C4-2B (cell line): ENCODE data around the gene DIPK1A.

Experiments used
- H3K27ac ChIP-seq: fragments of 450-650 bp; 2 replicates; pipeline ENCODE4 v1.5.1; 2017
- CTCF ChIP-seq: fragments of 450-650 bp; conservative IDR thresholded peaks from 2 replicates; pipeline ENCODE4 v1.5.1; 2017; ENCODE audit warnings: mild to moderate bottlenecking
- ZFX ChIP-seq: fragments of 450-650 bp; IDR thresholded peaks from 2 replicates; pipeline ENCODE4 v1.6.1; 2017

DIPK1A gene

GRCh38 chr1:92992054-92992453, 30.8 kb upstream of the DIPK1A start:
- no peak overlapping the region for H3K27ac ChIP-seq
- TF ChIP-seq ZFX (no peak), CTCF (no peak)

GRCh38 chr1:92990828-92991227, 29.6 kb upstream of the DIPK1A start:
- H3K27ac ChIP-seq: no peak overlapping the region

GRCh38 chr1:92989936-92990583, 28.8 kb upstream of the DIPK1A start:
- TF ChIP-seq CTCF (no peak), ZFX (no peak)
- no peak overlapping the region for H3K27ac ChIP-seq

More at GRCh38 chr1:92990828-92991227, 29.6 kb upstream of the DIPK1A start:
- TF ChIP-seq CTCF (no peak), ZFX (no peak)

GRCh38 chr1:92989253-92989652, 28.0 kb upstream of the DIPK1A start:
- H3K27ac ChIP-seq: no peak overlapping the region
- TF ChIP-seq ZFX (no peak), CTCF (no peak)

- no peak overlapping the region for H3K27ac ChIP-seq
- TF ChIP-seq ZFX: no peak
- no peak for TF ChIP-seq CTCF
Observed at GRCh38 chr1:92987462-92987861, 26.2 kb upstream of the DIPK1A start.

- TF ChIP-seq ZFX (no peak), CTCF (no peak)
- H3K27ac ChIP-seq: no peak overlapping the region
Observed at GRCh38 chr1:92985101-92985500, 23.8 kb upstream of the DIPK1A start.

GRCh38 chr1:92980732-92981647, 19.7 kb upstream of the DIPK1A start:
- TF ChIP-seq CTCF: no peak
- TF ChIP-seq ZFX: no peak
- H3K27ac ChIP-seq: no peak overlapping the region
